ENCODE data around the gene HHAT. TPM values are rescaled to one million over a fixed set of nuclear protein-coding genes. Genes with fewer than 3 reads are reported as not detected.

Gene HHAT
- total RNA-seq, 2 donors from 2014 or later, result 16.3 to 19.0 TPM

DNA sequence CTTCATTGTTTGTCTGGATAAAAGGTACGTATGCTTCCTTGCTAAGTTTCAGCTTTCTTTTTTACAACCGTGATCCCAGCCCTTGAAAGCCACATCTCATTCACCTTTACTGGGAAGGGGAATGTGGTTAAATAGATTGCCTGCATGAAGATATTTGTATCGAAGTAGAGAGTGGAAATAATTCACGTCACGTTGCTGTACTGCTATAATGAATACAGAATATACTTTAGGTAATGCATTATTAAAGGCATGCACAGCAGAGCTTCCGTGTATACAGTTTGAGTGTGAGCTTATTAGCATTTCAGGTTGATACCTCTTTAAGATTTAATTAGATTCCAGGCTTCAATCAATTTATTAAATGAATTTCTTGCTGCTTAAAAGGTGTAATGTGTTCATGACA is 153.8 kb downstream of the HHAT start:
- Histone ChIP-seq H3K36me3 (no peaks in the 10 kb centered on the region), H3K9me3 (no peaks in the 10 kb centered on the region), H3K4me1 (replicated peaks) (no peaks in the 10 kb centered on the region), H3K27me3 (replicated peaks; ENCODE audit: insufficient read depth) (no peaks in the 10 kb centered on the region), H3K4me3 (no peak overlapping the region), H3K27ac (no peak overlapping the region)
- TF ChIP-seq POLR2A (IDR thresholded peaks at IDR 0.05) (no peak), POLR2AphosphoS5 (IDR thresholded peaks at IDR 0.05) (no peak)
- TF ChIP-seq, protein P1, sequence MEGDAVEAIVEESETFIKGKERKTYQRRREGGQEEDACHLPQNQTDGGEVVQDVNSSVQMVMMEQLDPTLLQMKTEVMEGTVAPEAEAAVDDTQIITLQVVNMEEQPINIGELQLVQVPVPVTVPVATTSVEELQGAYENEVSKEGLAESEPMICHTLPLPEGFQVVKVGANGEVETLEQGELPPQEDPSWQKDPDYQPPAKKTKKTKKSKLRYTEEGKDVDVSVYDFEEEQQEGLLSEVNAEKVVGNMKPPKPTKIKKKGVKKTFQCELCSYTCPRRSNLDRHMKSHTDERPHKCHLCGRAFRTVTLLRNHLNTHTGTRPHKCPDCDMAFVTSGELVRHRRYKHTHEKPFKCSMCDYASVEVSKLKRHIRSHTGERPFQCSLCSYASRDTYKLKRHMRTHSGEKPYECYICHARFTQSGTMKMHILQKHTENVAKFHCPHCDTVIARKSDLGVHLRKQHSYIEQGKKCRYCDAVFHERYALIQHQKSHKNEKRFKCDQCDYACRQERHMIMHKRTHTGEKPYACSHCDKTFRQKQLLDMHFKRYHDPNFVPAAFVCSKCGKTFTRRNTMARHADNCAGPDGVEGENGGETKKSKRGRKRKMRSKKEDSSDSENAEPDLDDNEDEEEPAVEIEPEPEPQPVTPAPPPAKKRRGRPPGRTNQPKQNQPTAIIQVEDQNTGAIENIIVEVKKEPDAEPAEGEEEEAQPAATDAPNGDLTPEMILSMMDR (IDR thresholded peaks at IDR 0.05), result no peak
- intact Hi-C loops (cut with DNase I), result no loop called here
- DNase-seq (ENCODE audit: low spot score), result no peak
- 73% methylated on average over 6 of the region's 6 CpGs for WGBS

DNA sequence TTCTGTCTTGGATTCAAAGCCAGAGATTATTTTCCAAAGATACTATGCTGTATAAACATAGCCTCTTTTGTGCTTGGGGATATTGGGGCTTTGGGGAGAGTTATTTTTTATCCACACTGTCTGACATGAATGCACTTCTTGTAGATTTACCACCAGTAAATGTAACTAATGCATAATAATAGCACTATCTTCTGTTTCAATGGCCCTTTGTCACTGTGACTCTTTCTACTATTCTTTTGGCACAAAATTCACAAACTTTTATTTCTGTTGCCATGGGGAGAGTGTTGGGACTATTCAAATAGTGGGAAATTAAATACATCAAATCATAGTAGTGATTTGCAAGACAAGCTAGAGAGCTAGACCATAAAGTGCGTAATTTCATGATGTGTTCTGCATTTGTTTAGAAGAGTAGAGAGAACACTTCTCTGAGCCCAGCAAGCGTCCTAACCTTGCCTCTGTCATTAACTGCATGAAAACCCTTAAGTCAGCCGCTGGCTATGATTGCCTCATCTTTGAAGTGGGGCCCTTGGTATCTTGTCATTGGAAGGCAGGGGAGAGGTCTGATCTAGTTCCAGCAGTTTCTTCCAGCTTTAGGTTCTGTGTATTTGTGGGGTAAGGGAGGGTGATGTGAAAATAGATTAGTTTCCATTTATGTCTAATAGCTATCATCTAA is 154.4 kb downstream of the HHAT start:
- 72% methylated on average over 3 of the region's 3 CpGs for WGBS
- no peak for TF ChIP-seq POLR2AphosphoS5 (IDR thresholded peaks at IDR 0.05)
- TF ChIP-seq, protein P1 (IDR thresholded peaks at IDR 0.05), result no peak
- TF ChIP-seq POLR2A (IDR thresholded peaks at IDR 0.05), result no peak
- no peaks in the 10 kb centered on the region for H3K9me3 ChIP-seq
- DNase-seq (ENCODE audit: low spot score), result no peak
- H3K4me1 ChIP-seq (replicated peaks), result no peaks in the 10 kb centered on the region
- H3K27me3 ChIP-seq (replicated peaks; ENCODE audit: insufficient read depth), result no peaks in the 10 kb centered on the region
- no peak overlapping the region for H3K27ac ChIP-seq
- intact Hi-C loops (cut with DNase I), result no loop called here
- no peak overlapping the region for H3K4me3 ChIP-seq
- H3K36me3 ChIP-seq, result no peaks in the 10 kb centered on the region

DNA sequence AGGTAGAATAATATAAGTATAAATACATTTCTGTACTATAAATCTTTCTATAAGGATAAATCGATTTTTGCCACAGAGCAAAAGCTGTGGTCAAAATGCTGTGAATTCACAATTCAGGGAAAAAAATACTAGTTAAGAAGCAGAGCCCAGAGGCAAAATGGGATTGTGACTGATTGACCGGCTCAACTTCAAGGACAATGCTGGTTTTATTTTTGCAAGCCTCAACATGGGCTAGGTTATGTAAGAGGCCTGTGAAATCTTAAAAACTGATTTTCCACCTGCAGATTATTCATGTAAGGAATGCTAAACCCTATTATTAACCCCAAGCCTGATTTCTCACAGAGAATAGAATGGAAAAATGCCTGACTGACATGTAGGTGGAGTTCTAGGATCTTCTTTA is 155.1 kb downstream of the HHAT start:
- intact Hi-C loops (cut with DNase I), result no loop called here

DNA sequence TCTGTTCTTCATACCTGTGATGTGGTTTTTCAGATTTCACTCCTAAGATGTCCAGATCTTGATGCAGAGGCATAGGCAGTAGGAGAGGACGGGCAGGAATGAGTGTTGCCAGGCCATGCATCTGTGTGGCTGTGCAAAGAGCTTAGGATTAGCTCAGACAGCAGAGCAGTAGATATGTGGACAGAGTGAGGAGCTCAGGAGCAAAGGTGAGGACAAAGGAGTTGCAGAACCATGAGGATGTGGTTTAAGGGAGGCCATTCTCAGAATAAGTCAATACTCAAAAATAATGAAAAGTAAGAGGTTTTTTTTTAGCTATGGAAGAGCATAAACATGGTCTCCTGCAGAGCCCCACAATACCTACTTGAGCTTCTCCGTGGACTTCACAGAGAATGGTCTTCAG is 158.3 kb downstream of the HHAT start:
- no peak overlapping the region for H3K4me3 ChIP-seq

More for the DNA sequence above, 155.1 kb downstream of the HHAT start:
- TF ChIP-seq POLR2A (IDR thresholded peaks at IDR 0.05) (no peak), POLR2AphosphoS5 (IDR thresholded peaks at IDR 0.05) (no peak)
- TF ChIP-seq, protein P1 (IDR thresholded peaks at IDR 0.05), result no peak
- no peak for DNase-seq (ENCODE audit: low spot score)
- Histone ChIP-seq H3K4me3 (no peak overlapping the region), H3K9me3 (no peaks in the 10 kb centered on the region), H3K36me3 (no peaks in the 10 kb centered on the region), H3K27me3 (replicated peaks; ENCODE audit: insufficient read depth) (no peaks in the 10 kb centered on the region), H3K27ac (no peak overlapping the region), H3K4me1 (replicated peaks) (no peaks in the 10 kb centered on the region)
- 47% methylated on average over 2 of the region's 2 CpGs for WGBS

More for the DNA sequence above, 158.3 kb downstream of the HHAT start:
- Histone ChIP-seq H3K36me3 (no peaks in the 10 kb centered on the region), H3K9me3 (no peaks in the 10 kb centered on the region), H3K27me3 (replicated peaks; ENCODE audit: insufficient read depth) (no peaks in the 10 kb centered on the region), H3K4me1 (replicated peaks) (no peaks in the 10 kb centered on the region), H3K27ac (no peak overlapping the region)
- no peak for DNase-seq (ENCODE audit: low spot score)
- WGBS, result 90% methylated on average over 2 of the region's 2 CpGs
- intact Hi-C loops (cut with DNase I), result no loop called here
- TF ChIP-seq POLR2AphosphoS5 (IDR thresholded peaks at IDR 0.05) (no peak), POLR2A (IDR thresholded peaks at IDR 0.05) (no peak)
- TF ChIP-seq, protein P1 (IDR thresholded peaks at IDR 0.05), result no peak
